SK-N-SH treated with all-trans-retinoic acid at 6 μM for 48 hours (cell line): ENCODE results near the gene FHL1.

Experiments used
- GLIS3 ChIP-seq: fragments of 250-450 bp; sonication (Bioruptor Pico); IDR thresholded peaks from 2 replicates; pipeline ENCODE4 v1.5.0; 2020; ENCODE audit warnings: mild to moderate bottlenecking, moderate library complexity
- POU6F1 ChIP-seq: fragments of 250-450 bp; sonication (Bioruptor Pico); IDR thresholded peaks from 2 replicates; pipeline ENCODE4 v1.8.0; 2021; ENCODE audit warnings: low read depth, mild to moderate bottlenecking, moderate library complexity, borderline replicate concordance
- PPARA ChIP-seq: fragments of 250-450 bp; sonication (Bioruptor Pico); IDR thresholded peaks from 2 replicates; pipeline ENCODE4 v1.5.0; 2020; ENCODE audit warnings: mild to moderate bottlenecking, borderline replicate concordance
- RARB ChIP-seq: fragments of 250-450 bp; sonication (Bioruptor Pico); IDR thresholded peaks from 2 replicates; pipeline ENCODE4 v1.8.0; 2021; ENCODE audit warnings: mild to moderate bottlenecking, moderate library complexity
- ZC3H10 ChIP-seq: fragments of 250-450 bp; sonication (Bioruptor Pico); IDR thresholded peaks from 2 replicates; pipeline ENCODE4 v1.5.1; 2021; ENCODE audit warnings: mild to moderate bottlenecking, moderate library complexity
- ZFP3 ChIP-seq: fragments of 250-450 bp; sonication (Bioruptor Pico); IDR thresholded peaks from 2 replicates; pipeline ENCODE4 v1.5.0; 2020; ENCODE audit warnings: mild to moderate bottlenecking, moderate library complexity
- ZFP30 ChIP-seq: fragments of 450-650 bp; formaldehyde crosslinking; IDR thresholded peaks from 2 replicates; pipeline ENCODE4 v1.5.0; 2022; ENCODE audit warnings: mild to moderate bottlenecking, moderate library complexity
- ZNF565 ChIP-seq: fragments of 450-650 bp; formaldehyde crosslinking; conservative IDR thresholded peaks from 2 replicates; pipeline ENCODE4 v1.5.0; 2020; ENCODE audit warnings: low read depth, mild to moderate bottlenecking, moderate library complexity
- TF ChIP-seq, protein P1 (sequence below): fragments of 250-450 bp; sonication (Bioruptor Pico); IDR thresholded peaks from 2 replicates; pipeline ENCODE4 v1.8.0; 2020; ENCODE audit warnings: mild to moderate bottlenecking, moderate library complexity, borderline replicate concordance

GRCh38 chrX:136210243-136210642, 62.9 kb downstream of the FHL1 start:
- TF ChIP-seq, protein P1, sequence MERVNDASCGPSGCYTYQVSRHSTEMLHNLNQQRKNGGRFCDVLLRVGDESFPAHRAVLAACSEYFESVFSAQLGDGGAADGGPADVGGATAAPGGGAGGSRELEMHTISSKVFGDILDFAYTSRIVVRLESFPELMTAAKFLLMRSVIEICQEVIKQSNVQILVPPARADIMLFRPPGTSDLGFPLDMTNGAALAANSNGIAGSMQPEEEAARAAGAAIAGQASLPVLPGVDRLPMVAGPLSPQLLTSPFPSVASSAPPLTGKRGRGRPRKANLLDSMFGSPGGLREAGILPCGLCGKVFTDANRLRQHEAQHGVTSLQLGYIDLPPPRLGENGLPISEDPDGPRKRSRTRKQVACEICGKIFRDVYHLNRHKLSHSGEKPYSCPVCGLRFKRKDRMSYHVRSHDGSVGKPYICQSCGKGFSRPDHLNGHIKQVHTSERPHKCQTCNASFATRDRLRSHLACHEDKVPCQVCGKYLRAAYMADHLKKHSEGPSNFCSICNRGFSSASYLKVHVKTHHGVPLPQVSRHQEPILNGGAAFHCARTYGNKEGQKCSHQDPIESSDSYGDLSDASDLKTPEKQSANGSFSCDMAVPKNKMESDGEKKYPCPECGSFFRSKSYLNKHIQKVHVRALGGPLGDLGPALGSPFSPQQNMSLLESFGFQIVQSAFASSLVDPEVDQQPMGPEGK (CRISPR knock-in tag) = no peak
- TF ChIP-seq PPARA (CRISPR knock-in tag) (no peak), GLIS3 (CRISPR knock-in tag) (no peak), RARB (CRISPR knock-in tag) (no peak), ZFP30 (CRISPR knock-in tag) (no peak), ZC3H10 (no peak), ZFP3 (CRISPR knock-in tag) (no peak), POU6F1 (CRISPR knock-in tag) (no peak), ZNF565 (CRISPR knock-in tag) (no peak)
